GM19193 (cell line): ENCODE measurements around the gene COMMD9.

Experiments
- POLR2A ChIP-seq: IDR thresholded peaks from 4 replicates; pipeline ENCODE4 v1.6.1; 2011; ENCODE audit not compliant: insufficient read depth, insufficient read length; ENCODE audit errors: extremely low read depth

The COMMD9 gene

DNA sequence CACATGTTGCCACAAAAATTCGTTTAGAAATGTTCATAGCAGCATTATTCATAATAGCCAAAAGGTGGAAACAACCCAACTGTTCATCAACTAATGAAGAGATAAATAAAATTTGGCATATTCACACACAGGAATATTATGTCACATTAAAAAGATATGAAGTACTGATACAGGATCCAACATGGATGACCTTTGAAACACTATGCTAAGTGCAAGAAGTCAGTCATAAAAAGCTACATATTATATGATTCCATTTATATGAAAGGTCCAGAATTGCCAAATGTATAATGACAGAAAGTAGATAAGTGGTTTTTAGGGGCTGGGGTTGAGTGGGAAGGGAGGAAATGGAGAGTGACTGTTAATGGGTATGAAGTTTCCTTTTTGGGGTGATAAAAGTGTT, 15.8 kb upstream of the COMMD9 start:
- TF ChIP-seq POLR2A = no peak

DNA sequence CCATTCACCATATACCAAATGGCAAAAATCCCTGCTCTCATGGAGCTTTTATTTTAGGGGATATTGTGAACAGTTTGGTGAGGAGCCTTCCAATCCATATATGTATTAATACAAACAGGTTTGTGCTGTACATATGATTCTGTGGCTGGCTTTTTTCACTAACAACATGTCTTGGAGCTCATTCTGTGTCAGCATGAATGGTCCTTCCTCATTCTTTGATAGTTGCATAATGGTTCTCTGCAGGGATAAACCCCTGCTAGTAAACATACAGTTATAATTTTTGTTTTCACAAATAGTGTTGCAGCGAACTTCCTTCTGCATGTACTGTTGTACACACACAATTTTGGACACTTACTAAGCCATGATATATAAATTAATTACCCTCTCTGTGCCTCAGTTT, 15.1 kb upstream of the COMMD9 start:
- no peak for TF ChIP-seq POLR2A

DNA sequence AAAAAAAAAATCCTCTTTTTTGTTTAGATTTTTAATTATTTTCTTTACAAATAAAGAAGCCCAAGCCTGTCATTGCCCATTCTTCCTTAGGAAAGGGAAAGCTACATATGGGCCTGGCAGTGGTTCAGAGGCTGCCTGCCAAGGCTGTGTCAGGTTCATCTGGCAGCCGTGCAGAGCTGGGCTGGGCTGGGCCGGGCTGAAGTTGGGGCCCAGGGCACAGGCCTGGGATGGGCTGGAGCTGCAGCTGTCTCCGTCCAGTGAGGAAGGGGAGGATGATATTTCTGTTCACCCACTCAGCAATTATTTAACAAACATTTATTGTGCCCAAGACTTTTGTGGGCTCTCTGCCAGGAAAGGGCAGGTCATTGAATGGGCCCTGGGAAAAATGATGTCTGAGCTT, 11.4 kb upstream of the COMMD9 start:
- no peak for TF ChIP-seq POLR2A

DNA sequence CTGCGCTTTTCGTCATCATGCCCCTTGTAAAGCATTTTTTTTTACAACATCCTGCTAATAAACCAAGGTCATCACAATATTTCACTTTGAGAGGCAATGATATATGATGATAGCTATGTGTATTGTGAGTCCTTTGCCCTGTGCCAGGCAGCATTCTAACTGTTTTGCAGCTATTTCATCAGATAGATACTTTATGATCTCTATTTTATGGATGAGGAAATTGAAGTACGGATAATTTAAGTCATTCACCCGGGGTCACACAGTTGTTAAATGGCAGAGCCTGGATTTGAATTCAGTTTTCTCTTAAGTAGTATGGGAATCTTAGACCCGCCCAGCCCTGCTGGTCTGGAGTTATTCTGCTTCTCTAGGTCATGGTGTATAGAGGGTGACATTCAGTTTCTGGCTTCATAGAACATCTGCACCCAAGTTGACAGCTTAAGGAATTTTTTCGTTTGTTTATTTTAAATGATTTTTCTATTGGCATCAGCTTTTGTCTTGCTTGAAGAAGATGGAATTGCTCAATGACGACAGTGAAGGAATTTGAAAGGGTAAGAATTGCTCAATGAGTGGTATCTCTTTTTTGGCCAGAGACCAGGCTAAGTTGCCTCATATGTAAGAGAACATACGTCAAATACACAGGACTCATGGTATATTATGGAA, 7.8 kb upstream of the COMMD9 start:
- TF ChIP-seq POLR2A = no peak

DNA sequence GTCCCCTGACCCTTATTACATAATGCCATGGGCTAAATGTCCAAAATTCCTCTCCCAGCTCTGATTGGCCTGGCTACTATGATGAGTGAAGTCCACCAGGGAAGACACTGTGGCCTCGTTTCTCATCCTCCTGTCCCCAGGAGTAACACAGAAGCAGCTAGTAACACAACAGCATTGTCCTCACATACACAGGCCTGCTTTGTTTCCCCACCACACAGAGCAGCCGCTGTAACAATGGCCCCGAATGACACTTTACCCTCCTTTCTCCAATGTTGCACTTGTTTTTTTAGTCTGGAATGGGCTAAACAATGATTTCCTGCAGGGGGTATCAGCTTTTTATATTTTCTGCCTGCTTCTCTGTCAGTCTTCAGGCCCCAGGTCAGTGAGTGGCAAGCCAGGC, 6.7 kb upstream of the COMMD9 start, which contains the start of gene PRR5L:
PRR5L (plus strand) TSS at position 363 of the 400 bp plus-strand sequence. CDS start 104,834 bp downstream, outside the sequence.
- TF ChIP-seq POLR2A = no peak

DNA sequence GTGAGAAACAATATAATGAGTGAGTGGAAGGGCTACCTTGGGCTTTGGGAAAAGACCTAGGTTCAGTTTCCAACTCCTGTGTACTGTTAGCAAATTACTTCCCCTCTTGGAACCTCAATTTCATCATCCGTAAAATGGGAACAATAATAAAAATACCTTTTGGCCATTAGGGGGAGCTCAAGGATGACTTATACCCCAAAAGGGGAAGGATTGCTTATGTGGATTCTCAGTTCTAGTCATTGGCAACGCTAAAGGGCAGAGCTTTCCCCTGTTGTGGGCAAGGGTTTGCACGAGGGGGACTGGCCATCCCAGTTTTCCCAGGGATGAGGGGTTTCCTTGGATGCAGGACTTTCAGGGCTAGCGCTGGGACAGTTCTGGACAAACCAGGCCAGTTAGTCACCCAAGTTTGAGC, 3.1 kb upstream of the COMMD9 start:
- TF ChIP-seq POLR2A = no peak

DNA sequence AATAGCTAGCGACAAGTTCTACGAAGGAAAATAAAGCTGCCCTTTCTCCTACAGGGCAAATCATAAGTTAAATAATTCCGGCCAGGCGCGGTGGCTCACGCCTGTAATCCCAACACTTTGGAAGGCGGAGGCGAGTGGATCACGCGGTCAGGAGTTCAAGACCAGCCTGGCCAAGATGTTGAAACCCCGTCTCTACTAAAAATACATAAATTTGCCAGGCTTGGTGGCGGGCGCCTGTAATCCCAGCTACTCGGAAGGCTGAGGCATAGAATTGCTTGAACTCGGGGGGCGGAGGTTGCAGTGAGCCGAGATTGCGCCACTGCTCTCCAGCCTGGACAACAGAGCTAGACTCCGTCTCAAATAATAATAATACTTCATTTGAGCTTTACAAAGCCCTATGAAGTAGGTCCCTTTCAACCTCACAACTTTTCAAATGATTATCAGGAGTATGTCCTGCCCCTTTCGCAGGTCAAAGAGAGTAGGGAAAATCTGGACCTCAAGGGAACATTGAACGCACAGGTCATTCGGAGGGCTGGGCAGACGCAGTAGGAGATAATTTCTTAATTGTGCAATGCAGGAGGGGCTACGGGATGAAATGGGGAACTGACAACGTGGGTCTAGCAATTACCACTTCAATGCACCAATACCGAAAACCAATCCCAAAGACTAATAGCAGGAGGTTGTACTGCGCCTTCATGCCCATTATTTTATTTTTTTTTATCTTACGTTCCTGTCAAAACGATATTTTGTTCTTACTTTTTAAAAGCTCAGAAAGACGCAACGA, 590 bp downstream of the COMMD9 start:
- no peak for TF ChIP-seq POLR2A

DNA sequence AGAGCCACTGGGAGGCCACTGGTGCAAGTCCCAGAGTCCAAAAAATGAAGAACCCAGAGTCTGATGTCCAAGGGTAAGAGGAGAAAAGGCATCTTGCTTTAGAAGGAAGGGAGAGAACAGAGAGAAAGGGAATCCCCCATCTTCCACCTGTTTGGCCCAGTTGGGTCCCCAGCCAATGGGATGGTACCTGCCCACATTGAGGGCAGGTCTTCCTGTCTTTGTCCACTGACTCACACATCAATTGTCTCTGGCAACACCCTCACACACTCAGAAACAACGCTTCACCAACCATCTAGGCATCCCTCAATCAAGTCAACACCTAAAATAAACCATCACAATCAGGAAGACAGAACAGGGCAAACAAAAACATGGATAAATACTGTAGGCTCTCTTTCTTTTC, 6.3 kb downstream of the COMMD9 start:
- no peak for TF ChIP-seq POLR2A

DNA sequence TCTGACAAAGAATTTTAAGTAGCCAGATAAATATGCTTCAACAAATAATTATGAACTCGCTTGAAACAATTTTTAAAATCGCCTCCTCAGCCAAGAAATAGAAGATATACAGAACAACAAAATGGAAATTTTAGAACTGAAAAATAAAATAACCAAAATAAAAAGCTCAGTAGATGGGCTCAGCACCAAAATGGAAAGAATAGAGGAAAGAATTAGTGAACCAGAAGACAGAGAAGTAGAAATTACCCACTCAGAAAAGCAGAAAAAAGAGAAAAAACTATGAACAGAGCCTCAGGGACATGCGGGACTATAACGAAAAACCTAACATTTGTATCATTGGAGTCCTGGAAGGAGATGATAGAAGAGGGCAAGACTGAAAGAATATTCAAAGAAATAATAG, 7.4 kb downstream of the COMMD9 start:
- no peak for TF ChIP-seq POLR2A

DNA sequence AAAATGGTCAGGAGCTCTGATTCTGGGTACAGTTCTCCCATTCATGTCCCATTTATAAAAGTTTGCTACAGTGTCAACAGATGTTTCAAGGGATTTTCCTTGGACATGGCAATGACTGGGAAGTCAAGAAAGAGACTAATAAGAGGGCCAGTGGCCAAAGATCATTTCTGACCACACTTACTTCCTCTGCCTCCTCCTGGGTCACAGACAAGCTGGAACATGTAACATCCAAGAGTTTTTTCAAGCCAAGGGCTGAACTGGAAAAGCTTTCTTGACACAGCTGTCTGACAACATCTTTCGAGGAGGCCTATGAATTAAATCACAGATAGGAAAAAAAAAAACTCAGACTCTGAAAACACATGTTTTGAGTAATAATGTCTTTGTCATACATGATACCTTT, 8.7 kb downstream of the COMMD9 start:
- TF ChIP-seq POLR2A = no peak

DNA sequence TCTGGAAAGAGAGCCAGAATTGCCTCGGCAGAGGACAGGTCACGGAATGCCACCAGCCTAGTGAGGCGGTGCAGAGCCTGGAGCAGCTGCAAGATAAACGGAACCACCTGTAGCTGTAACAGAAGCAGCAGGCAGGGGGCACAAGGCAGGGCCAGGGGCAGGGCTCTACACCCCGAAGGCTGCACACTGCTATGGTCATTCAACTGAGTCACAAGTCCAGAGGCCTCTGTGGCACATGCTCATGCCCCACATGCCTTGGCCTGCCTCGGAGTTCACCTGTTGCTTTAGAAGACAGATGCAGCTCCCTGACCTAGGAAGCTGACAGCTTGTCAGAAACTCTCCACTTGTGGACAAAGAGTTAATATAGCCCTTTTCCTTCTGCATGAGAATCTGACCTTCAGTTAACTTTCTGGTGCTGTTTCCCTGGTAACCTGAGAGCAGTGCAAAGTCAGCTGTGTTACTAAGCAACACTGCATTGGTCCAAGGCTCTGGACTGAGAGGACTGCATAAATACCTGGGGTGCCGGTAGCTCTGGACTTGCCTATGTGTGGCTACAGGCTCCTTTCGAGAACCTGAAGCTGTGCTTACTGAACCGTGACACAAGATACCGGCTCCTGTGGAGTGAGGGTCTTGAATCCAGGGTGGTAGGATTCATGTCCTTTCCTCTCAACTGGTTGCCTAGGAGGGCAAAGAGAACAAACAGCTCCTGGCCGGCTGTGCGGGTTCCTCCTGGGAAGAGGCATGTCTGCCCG, 10.5 kb downstream of the COMMD9 start:
- no peak for TF ChIP-seq POLR2A

DNA sequence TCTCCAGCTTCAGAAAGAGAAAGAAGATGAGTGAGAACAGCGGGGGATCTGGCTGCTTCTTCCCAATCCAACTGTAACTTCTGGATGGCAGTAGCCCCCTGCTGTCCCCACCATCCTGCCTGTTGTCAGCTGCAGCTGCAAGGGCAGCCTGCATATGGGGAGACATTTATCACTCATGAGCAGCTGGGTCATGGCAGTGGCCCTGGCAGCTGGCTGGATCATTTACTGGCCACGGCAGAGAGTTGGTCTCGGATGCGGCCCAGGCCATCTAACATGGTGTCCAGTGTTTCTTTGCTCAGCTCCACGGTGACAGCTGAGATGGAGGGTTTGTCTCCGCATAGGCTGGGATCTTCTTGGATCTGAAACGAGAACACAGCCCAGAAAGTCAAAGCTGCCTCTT, 14.8 kb downstream of the COMMD9 start:
- no peak for TF ChIP-seq POLR2A

DNA sequence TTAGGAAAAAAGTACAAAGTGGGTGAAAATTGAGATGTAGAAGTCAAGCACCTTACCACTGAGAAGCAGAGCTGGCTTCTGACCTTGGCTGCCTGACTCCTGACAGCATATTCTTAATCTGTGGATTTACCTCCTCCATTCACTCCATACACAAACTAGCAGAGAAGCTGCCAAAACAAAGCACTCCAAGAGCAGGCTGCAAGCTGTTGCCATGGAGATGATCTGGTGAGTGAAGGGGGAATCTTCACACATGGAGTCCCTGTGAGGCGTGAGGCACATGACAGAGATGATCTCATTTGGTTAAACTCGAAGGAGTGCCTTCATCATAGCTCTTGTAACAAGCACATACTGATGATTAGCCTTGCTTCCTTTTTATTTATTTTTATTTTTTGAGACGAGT, 16.1 kb downstream of the COMMD9 start:
- TF ChIP-seq POLR2A = no peak

DNA sequence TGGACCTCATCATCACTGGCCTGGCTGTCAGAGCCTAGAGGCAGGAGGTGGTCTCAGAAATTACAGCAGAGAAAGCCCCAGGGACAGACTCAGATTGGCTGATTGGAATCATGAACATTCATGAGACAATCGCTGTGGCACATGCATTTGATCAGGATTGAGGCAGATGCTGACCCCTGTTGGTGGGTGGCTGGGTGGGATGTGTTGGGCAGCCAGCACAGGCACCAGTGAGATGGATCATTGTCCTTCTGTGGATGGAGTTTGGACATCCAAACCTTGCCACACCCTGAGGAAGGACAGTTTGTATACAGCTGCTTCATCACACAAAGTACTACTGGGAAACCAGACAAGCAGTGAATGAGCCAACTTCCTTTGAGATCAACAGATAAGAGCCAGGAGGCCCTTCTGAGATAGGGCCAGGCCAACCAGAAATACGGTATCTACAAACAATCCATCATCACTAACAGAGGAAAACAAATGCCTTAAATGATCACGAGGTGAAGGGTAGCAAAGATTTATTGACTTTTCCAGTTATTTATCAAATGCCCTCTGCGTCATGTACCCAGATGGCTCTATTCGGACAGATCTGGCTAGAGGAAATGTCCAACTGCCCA, 17.3 kb downstream of the COMMD9 start:
- TF ChIP-seq POLR2A = no peak

DNA sequence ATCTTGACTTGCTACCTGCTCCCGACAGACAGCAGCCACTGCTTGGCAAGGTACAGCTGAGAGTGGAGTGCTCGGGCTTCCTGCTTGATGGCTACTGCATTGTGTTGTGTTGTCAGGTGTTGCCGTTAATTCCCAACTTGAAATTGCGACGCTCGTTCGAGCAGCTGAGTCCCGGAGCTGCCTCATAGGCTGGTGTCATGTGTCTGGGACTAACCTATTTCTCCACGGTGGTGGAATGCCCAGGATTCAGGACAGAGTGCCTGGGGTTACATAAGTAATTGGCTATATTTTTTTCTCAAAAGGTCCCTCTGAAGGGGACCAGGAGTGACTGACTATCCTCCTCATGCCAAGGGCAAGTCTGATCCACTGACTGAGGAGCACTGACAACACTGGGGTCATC, 18.5 kb downstream of the COMMD9 start:
- no peak for TF ChIP-seq POLR2A

DNA sequence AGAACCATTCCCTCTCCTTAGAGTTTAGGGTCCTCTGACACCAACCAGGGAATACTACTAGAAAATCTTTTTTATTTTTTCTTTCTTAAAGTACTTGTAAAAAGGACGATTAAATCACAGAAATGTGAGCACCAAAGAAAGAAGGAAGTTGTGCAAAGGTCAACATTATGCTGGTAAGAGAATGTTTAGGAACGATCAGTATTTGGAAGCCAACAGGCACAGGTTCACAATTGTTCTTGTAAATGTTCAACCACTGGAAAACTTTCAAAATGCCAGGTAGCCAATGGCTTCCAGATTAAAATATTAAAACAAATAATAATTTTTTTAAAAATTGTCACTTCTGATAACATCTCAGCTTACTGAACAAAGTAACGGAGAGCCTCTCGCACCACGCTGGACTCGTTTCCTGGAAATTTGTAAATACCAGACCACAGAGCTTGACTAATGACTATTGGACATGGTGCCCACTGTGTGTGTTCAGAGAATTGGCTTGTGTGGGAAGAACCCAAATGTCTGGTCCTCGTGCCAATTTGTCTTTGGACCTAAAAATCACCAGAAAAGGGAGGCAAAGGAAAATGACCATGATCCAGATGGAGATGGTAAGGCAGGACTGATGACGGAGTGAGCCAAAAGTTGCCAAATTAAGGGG, 20.8 kb downstream of the COMMD9 start:
- TF ChIP-seq POLR2A = no peak

DNA sequence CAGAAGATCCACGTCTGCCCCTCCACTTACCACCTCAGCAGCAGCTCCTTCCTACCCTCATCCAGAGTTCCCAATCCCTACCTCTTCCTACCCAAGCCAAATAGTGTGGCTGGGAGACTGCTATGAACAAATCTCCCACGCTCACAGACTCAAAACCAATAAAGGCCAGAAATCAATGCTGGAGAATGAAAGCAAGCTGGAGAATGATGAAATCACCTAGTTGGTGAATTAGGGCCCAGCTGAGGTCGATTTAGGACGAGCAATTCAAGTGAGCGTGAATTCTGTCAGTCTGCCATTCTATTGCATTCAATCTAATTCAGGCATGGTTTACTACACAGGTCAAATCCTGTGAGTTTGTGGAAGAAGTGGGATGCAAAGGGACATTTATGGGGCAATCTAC, 22.5 kb downstream of the COMMD9 start:
- no peak for TF ChIP-seq POLR2A
